Psoas muscle (tissue), 8 donors: ENCODE data around the gene ERO1B. TPM values are rescaled to one million over a fixed set of nuclear protein-coding genes. Genes with fewer than 3 reads are reported as not detected.

Source experiments
- ATAC-seq, 4 donors: fragments of 200-7000 bp; cut with Tn5 transposase; one replicate each; pipeline ENCODE4 v1.9.1; 2020; ENCODE audit warnings: moderate library complexity in 3 of 4, mild to moderate bottlenecking in 2 of 4
- DNase-seq, 2 donors: peaks; one replicate each; pipeline ENCODE4 v3.0.0-alpha.2; 2020
- H3K27ac ChIP-seq: fragments of 200-600 bp; one replicate; pipeline ENCODE4 v1.8.0; 2022
- H3K27me3 ChIP-seq, 3 donors: fragments of 200-600 bp in 1 of 3; one replicate each; pipeline versions ENCODE4 v1.6.1 to v1.8.0; 2013 to 2022; ENCODE audit warnings: low read length in 2 of 3, mild to moderate bottlenecking in 2 of 3, moderate library complexity in 1 of 3; ENCODE audit not compliant: insufficient read depth in 3 of 3
- H3K36me3 ChIP-seq, 2 donors: fragments of 200-600 bp in 1 of 2; one replicate each; pipeline versions ENCODE4 v1.6.1 to v1.8.0; 2013 to 2022; ENCODE audit warnings: low read depth in 1 of 2, mild to moderate bottlenecking in 1 of 2, moderate library complexity in 1 of 2; ENCODE audit not compliant: insufficient read depth in 1 of 2
- H3K4me1 ChIP-seq: fragments of 200-600 bp; one replicate; pipeline ENCODE4 v1.8.0; 2022
- H3K4me3 ChIP-seq: fragments of 200-600 bp; one replicate; pipeline ENCODE4 v1.8.0; 2022; ENCODE audit warnings: mild to moderate bottlenecking
- H3K9me3 ChIP-seq: fragments of 200-600 bp; one replicate; pipeline ENCODE4 v1.8.0; 2022
- CTCF ChIP-seq: fragments of 200-600 bp; IDR thresholded peaks from one replicate; pipeline ENCODE4 v1.8.0; 2022; ENCODE audit warnings: antibody characterized with exemption
- WGBS, 3 donors: extraction: QIAGEN DNeasy Blood & Tissue Kit; methylation state at CpG; one replicate each; pipeline versions ENCODE4 v1.1.6 to v1.1.7; 2013; 5-methylcytosine and 5-hydroxymethylcytosine counted together
- intact Hi-C, 2 donors: fragments of 100-400 bp; cut with DNase I; formaldehyde crosslinking; loops; one replicate each; pipeline versions ENCODE4 v1.11.0 to v1.14.2; 2022
- polyA plus RNA-seq, 3 donors: library from polyadenylated mRNA; stranded (reverse); fragments of 200-250 nt; gene quantifications; one replicate each; pipeline ENCODE4 v1.2.3, GENCODE V29; 2013
- total RNA-seq, 4 donors: library from RNA; stranded (reverse); fragmentation: NEBNext Ultra II Directional in 2 of 4; extraction: Animal tissue kit (Norgen Biotek cat#: 25700) in 2 of 4; gene quantifications; one replicate each; pipeline versions ENCODE4 v1.2.1 to v1.2.4, GENCODE V29; 2021 to 2023
- donor health status: healthy with polysubstance abuse.
- donor health status: DM: no; HTN: no; CAD: no; lungs with moderate emphysema.
- donor health status: Bipolar disorder and iron deficiency.
- donor health status: healthy.
- donor health status: DM: yes; HTN: yes; CAD: no.
- donor health status: DM: no; HTN: no; CAD: no.
- donor health status: DM: no; HTN: no; CAD: no.
- donor health status: DM: yes; HTN: yes; CAD: no.

The ERO1B gene
- total and polyA plus RNA-seq, 7 donors, result 1.3 to 6.0 (median 2.6) TPM

GRCh38 chr1:236289492-236290131 lies 7.9 kb upstream of the ERO1B start:
- H3K4me3 ChIP-seq, result no peak overlapping the region
- no peak for ATAC-seq
- intact Hi-C loops, result loop anchor here in 1 of 2 donors (10.0 kb wide), 1 partner anchor 185 kb away; no protein-coding TSS in a partner anchor
- H3K9me3 ChIP-seq, result no peaks in the 10 kb centered on the region
- peaks cover 0 to 45% (median 5%) of the 10 kb centered on the region in 3 donors for H3K27me3 ChIP-seq
- no peaks in the 10 kb centered on the region for H3K4me1 ChIP-seq
- no peak overlapping the region for H3K27ac ChIP-seq
- no peaks in the 10 kb centered on the region for H3K36me3 ChIP-seq
- DNase-seq, result no peak
- 90 to 92% (median 92%) methylated on average over 1 of the region's 1 CpG for WGBS, 3 donors
- no peak for TF ChIP-seq CTCF

DNA sequence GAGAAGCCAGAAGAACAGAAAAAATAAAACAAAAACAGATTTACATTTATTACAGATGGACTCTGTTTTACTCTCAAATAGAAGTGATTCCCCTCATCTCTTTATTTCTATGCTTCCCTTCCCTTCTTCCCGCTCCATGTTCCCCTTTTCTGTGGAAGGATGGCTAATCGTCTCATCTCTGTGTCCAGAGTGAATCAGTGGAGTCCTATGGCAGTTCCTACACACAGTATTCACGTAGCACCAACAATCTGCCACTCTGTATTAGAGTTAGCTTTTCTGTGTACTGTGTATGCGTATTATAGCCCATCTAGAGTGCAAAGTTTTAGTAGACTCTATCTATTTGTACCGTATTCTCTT lies 6.8 kb upstream of the ERO1B start:
- Histone ChIP-seq H3K9me3 (no peaks in the 10 kb centered on the region), H3K27ac (no peak overlapping the region), H3K36me3 (no peaks in the 10 kb centered on the region), H3K4me3 (no peak overlapping the region), H3K27me3 (peaks cover 0 to 45% (median 5%) of the 10 kb centered on the region in 3 donors), H3K4me1 (no peaks in the 10 kb centered on the region)
- 84 to 90% (median 88%) methylated on average over 5 of the region's 5 CpGs for WGBS, 3 donors
- intact Hi-C loops, result loop anchor here in 1 of 2 donors (10.0 kb wide), 1 partner anchor 184 kb away; no protein-coding TSS in a partner anchor
- no peak for ATAC-seq
- TF ChIP-seq CTCF, result no peak
- DNase-seq, result no peak

DNA sequence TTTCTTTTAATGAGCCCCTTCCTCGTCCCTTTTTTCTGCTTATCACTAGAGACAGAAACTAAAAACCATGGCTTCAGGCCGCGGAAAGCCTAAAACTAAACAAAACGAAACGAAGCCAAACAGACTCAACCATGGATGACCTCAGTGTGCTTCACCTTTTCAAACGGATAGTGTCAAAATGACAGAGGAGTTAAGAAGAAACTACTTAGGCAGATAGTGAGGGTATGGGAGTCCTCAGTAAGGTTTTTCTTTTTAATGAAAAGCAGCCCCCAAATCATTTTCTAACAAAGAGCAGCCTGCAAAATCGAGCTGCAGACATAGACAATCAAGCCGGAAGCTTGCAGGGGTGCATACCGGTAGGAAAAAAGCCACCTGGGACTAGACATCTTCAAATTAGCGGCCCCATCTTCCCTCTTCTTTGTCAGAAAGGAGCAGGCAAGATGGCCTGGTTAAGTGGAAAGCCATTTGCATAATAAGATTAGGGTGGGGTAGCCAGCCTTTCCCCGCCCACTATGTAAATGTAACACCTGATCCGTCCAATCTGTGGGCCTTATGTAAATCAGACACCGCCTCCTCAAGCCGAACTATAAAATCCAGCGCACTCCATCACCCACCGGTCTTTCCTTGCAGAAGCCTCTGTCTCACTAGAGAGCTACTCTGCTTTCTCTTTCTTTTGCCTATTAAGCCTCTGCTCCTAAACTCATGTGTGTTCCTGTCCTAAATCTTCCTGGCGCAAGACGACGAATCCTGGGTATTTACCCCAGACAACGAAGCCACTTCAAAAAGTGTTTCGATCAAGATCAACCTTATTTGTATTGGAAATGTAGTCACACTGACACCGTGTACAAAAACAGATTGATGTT lies 6.2 kb upstream of the ERO1B start:
- WGBS, 3 donors, result 81 to 83% (median 82%) methylated on average over 22 of the region's 22 CpGs
- Histone ChIP-seq H3K27me3 (peaks cover 0 to 45% (median 5%) of the 10 kb centered on the region in 3 donors), H3K9me3 (no peaks in the 10 kb centered on the region), H3K4me1 (no peaks in the 10 kb centered on the region), H3K4me3 (no peak overlapping the region), H3K27ac (no peak overlapping the region), H3K36me3 (no peaks in the 10 kb centered on the region)
- no peak for ATAC-seq
- no peak for DNase-seq
- no peak for TF ChIP-seq CTCF
- intact Hi-C loops, result loop anchor here in 1 of 2 donors (10.0 kb wide), 1 partner anchor 183 kb away; no protein-coding TSS in a partner anchor

GRCh38 chr1:236287356-236287755 lies 5.6 kb upstream of the ERO1B start:
- DNase-seq (no peak), ATAC-seq (no peak)
- H3K9me3 ChIP-seq, result no peaks in the 10 kb centered on the region
- no peak overlapping the region for H3K4me3 ChIP-seq
- WGBS, 3 donors, result 55 to 59% (median 57%) methylated on average over 12 of the region's 12 CpGs
- H3K36me3 ChIP-seq, result no peaks in the 10 kb centered on the region
- peaks cover 0 to 45% (median 5%) of the 10 kb centered on the region in 3 donors for H3K27me3 ChIP-seq
- TF ChIP-seq CTCF, result no peak
- no peak overlapping the region for H3K27ac ChIP-seq
- intact Hi-C loops, result loop anchor here in 1 of 2 donors (10.0 kb wide), 1 partner anchor 183 kb away; no protein-coding TSS in a partner anchor
- no peaks in the 10 kb centered on the region for H3K4me1 ChIP-seq
